ENCODE results near the gene WHRN.

The WHRN gene

GRCh38 chr9:114394523-114395333 is 110.5 kb downstream of the WHRN start:
- DNase-seq, result no peak

- DNase-seq, result no peak
These were observed 112.5 kb downstream of the WHRN start for GRCh38 chr9:114392749-114393112.

DNA sequence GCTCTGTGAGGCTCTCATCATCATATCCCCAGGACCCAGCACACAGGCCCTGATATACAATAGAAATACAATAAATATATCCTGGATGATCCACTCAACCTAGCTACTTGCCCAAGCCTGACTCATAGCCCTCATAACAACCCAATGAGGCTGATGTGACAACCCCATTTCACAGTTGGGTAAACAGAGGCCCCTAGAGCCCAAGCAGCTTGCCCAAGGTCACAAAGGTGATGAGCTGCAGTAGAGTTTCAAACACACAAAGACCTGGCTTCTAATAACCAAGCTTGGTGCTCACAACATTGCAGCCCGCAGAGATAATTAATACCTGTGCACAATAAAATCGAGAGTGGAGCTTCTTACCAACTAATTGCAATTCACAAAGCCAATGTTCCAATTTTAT is 114.3 kb downstream of the WHRN start:
- DNase-seq, result no peak

- DNase-seq, result no peak
These were observed 115.5 kb downstream of the WHRN start for GRCh38 chr9:114389612-114390368.

DNA sequence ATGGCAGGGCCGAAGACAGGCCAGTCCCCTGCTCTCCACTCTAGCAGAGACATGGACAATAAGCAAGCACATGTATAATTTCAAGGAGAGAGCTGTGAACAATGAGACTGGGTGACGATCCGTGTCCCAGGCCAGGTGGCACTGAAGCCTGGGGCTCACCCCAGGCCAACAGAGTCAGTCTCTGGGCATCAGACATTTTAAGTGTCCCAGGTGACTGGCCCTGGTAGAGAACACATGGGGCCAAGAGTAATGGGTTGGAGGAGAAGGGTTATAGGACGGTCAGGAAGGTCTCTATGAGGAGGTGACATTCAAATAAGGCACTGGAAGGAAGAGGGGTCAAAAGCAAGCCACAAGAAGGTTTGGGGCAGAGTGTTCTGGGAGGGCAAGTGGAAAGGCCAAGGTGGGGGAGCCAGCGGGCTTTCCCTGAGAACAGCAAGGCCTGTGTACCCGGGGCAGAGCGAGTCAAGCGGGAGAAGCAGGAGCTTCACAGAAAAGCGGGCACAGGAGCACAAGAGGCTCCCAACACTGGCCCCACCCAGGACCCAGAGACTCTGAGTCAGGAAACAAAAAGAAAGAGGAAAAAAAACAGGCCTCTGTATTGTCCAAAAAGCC is 116.4 kb downstream of the WHRN start:
- no peak for DNase-seq

DNA sequence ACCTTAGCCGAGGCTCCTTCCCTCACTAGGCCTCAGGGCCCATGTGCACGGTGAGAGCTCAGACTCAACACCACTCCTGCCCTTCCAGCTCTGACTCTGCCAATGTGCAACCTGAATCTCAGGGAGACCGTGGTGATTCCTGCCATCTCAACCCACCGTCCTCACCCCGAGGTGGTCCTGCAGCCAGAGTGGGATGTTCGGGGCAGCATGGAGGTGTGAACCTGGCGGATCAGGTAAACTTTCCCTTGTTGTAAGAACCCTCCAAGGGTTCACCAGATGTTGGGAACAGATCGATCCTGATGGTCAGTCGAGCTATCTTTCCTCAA is 117.0 kb downstream of the WHRN start:
- DNase-seq, result no peak

GRCh38 chr9:114387680-114388356 is 117.5 kb downstream of the WHRN start, which contains the start of gene AKNA:
TSS of gene AKNA (minus strand) at chr9:114387982. CDS start at chr9:114381333, 6,649 bp downstream.
- no peak for DNase-seq

DNA sequence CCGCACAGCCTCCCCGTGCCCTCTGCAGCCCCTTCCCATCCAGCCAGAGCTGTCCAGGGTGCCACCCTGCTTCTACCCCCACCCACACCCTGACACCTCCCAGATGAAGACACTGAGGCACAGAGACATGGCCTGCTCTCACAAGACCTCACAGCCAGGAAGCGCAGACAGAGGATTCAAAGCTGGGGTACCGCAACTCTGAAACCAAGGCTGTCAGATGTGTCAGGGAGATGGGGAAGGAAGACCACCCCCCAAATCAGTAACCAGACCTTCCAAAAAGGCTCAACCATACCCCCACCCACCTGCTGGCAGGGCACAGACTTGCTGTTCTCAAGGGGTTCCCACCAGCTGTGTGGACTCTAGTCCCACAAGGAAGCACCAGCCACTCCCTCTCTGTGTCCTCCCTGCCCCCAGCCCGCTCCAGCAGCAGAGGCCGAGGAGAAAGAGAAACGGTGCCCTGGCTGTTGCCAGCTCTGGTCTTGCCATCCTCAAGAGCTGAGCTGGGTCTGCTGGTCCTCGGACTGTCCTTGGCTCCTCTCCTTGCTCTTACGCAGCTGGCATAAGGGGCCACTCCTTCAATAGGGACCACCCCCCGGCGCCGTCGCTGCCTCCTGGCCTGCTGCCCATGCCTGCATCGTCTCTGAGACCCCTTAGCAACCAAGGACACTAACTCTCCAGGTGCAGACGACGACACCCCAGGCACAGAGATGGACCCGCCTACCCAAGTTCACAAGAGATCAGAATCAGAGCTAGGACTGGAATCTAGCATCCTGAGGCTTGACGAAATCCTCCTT is 118.2 kb downstream of the WHRN start:
- DNase-seq, result no peak

DNA sequence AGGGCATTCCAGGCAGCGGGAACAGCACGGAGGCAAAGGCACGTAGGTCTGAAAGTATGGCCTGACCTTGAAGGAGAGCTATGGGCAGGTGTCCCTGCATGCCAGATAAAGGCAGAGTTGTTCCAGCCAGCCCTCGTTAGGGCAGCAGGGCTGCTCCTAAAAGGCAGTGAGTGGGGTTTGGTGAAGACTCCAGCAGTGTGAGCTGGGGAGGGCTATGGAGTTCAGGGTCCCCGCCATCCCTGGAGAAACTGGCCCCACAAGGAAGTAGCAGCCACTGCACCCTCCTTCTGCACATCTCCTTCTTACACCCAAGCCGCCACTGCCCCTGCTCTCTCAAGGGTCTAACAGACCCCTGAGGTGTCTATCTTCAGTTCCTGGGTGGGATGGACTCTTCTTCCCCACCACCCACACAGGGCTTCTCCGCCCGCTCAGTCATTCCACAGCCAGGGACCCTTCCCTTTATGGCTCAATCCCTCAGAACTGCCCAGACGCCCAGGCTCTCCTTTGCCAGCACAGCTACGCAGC is 118.8 kb downstream of the WHRN start:
- no peak for DNase-seq

DNA sequence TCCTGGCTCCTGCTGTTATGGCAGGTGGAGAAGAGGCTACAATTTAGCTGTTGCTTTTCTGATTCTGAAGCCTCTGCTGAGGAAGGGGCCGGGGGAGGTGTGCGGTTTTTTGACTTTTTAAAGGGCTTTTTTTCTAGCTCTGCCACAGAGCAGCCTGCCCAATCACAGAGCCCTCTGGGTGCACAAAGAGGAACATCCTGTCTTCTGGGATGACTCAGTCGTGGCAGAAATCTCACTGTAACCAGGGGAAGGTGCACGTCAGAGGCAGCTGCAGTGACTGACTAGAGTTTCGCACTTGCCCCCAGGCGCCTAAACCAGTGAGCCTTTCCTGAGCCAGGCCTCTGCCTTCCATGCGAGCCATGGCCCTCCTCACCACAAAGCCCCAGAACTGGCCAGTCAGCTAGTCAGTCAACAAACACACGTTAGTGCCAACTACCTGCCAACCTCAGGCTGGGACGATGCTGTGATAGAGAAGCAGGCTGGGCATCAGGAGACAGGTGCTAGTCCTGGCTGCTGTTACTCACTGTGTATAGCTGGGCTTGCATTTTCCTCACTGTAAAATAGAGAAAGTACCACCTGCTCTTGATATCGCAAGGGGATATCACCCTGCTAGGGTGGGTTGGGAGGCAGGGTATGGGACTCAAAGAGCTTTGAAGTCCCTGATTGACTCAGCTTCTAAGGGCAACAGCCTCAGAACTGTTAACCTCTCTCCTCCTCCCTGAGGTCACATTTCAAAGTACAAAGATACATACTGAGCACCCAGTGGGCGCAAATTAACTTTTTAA is 119.7 kb downstream of the WHRN start:
- no peak for DNase-seq

DNA sequence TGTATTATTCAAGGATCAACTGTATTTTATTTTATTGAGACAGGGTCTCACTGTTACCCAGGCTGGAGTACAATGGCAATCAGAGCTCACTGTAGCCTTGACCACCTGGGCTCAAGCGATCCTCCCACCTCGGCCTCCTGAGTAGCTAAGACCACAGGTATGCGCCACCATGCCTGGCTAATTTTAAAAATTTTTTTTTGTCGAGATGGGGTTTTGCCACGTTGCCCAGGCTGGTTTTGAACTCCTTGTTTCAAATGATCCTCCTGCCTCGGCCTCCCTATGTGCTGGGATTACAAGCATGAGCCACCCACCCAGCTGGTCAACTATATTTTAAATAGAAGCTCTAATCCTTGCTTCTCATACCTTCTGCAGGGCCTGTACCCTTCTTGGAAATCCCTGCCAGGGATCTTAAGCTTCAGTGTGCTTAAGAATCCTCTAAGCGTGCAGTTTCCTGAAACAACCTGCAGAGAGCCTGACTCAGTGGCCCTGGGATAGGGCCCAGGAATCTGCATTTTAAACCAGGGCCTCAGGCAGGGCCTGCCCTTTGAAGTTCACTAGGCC is 120.4 kb downstream of the WHRN start:
- no peak for DNase-seq

- DNase-seq, result no peak
These were observed 120.9 kb downstream of the WHRN start for GRCh38 chr9:114384341-114384740.

- no peak for DNase-seq
These were observed 121.6 kb downstream of the WHRN start for GRCh38 chr9:114383521-114384231.

- DNase-seq, result no peak
These were observed 122.4 kb downstream of the WHRN start for GRCh38 chr9:114382699-114383520.

DNA sequence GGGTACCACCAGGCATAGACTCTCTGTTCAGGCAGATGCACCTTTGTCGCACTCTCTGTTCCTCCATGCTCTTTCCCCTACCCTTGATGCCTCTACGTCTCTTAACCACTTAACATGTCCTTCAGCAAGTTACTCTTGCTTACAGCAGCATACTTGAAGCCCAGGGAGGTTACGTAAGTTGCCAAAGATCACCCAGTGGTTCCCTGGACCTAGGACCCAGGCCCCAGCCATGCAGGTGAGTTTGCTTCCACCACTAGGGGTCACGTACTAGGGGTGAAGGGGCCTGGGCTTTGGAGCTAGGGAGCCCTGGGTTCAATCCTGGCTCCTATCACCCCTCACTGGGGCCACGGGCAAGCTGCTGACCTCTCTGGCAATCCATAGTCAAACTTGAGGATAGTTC is 126.4 kb downstream of the WHRN start:
- no peak for DNase-seq

DNA sequence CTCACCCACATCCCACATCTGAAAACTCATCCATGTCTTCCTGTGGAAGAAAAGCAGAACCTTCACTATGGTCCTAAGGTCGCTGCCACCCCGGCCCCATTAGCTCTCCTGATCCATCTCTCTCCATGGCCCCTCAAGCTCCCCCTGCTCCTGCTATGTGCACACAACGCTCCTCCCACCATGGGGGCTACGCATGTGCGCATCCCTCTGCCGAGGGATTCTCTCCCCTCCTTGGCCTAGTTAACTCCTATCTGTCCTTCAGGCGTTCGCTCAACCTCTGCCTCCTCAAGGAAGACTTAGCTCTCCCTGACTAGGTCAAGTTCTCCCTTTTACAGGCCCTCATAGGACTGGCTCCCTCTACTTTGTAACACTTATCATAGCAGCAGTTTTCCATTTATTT is 127.3 kb downstream of the WHRN start:
- DNase-seq, result no peak

DNA sequence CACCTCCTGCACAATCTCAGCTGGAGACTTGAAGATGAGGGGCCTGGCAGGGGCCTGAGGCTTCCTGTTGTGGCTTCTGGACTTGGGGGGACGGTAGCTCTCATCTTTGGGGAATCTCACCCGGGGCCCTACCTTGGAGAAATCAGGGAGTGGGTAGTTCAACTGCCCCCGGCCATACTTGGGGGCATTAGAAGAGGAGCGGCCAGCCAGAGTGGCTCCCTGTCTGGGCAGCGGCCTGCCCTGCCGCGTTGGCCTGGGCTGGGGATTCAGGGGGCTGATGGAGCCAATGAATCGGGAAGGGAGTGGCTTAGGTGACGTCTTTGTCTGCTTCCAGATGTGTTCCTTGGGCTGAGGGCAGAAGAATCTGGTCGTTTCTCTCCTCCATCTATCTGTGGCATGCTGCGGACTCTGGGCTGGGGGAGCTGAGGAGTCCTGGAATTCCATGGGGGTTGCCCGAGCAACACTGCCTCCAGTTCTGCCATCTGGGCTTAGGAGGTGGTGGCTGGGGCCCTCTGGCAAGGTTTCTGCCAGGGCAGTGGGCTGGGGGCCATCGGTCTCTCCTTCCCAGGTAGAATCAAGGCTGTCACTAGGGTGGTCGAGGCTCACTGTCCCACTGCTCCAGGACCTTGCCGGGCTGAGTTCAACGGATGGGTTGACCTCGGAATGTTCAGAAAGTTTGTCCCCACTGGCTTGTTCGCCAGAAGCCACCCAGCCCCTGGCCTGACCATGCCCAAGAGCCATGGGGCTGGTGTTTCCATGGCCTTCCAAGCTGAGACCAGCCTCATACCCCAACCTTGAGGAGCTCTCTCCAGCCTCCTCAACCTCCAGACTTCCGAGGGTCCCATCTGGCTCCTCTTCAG is 128.5 kb downstream of the WHRN start:
- DNase-seq, result no peak

- DNase-seq, result no peak
These were observed 129.7 kb downstream of the WHRN start for GRCh38 chr9:114375386-114376175.

Data from NCI-H1092 (cell line).